Neural progenitor cell (in vitro differentiated cells): ENCODE measurements around the gene ICE1. TPM values are rescaled to one million over a fixed set of nuclear protein-coding genes. Genes with fewer than 3 reads are reported as not detected.

Source experiments
- DNase-seq: peaks from one replicate; pipeline ENCODE4 v3.0.0-alpha.2; 2016; ENCODE audit warnings: low spot score
- H2AFZ ChIP-seq: fragments of 200-600 bp; sonication (generic); replicated peaks from 2 replicates; pipeline ENCODE4 v1.6.1; 2016; ENCODE audit warnings: antibody characterized with exemption
- H3F3A ChIP-seq: fragments of 200-600 bp; sonication (generic); 2 replicates; pipeline ENCODE4 v1.6.1; 2016; ENCODE audit warnings: antibody characterized with exemption, low read depth
- H3K27ac ChIP-seq: fragments of 200-600 bp; sonication (generic); 2 replicates; pipeline ENCODE4 v1.5.1; 2016; ENCODE audit warnings: mild to moderate bottlenecking
- H3K27me3 ChIP-seq: fragments of 200-600 bp; sonication (generic); 2 replicates; pipeline ENCODE4 v1.6.1; 2016; ENCODE audit warnings: mild to moderate bottlenecking, moderate library complexity
- H3K36me3 ChIP-seq: fragments of 200-600 bp; sonication (generic); 2 replicates; pipeline ENCODE4 v1.5.1; 2016
- H3K4me1 ChIP-seq: fragments of 200-600 bp; sonication (generic); 2 replicates; pipeline ENCODE4 v1.6.1; 2016; ENCODE audit warnings: mixed run types
- H3K4me2 ChIP-seq: fragments of 200-600 bp; sonication (generic); 2 replicates; pipeline ENCODE4 v1.6.1; 2016
- H3K4me3 ChIP-seq: fragments of 200-600 bp; sonication (generic); 2 replicates; pipeline ENCODE4 v1.5.1; 2016
- H3K79me2 ChIP-seq: fragments of 200-600 bp; sonication (generic); 2 replicates; pipeline ENCODE4 v1.6.1; 2016; ENCODE audit warnings: low read depth
- H3K9ac ChIP-seq: fragments of 200-600 bp; sonication (generic); 2 replicates; pipeline ENCODE4 v1.6.1; 2016
- H3K9me3 ChIP-seq: fragments of 200-600 bp; sonication (generic); 2 replicates; pipeline ENCODE4 v1.5.1; 2016; ENCODE audit warnings: low read depth
- H4K20me1 ChIP-seq: fragments of 200-600 bp; sonication (generic); 2 replicates; pipeline ENCODE4 v1.6.1; 2016; ENCODE audit warnings: low read depth
- H3K27ac Mint-ChIP-seq: 3 replicates; pipeline ENCODE4 v1.8.0; 2021; ENCODE audit warnings: mixed read lengths
- H3K27me3 Mint-ChIP-seq: 2 replicates; pipeline ENCODE4 v1.8.0; 2022; ENCODE audit warnings: low read depth, mild to moderate bottlenecking, inconsistent platforms, moderate library complexity, mixed read lengths; ENCODE audit not compliant: insufficient read depth
- H3K36me3 Mint-ChIP-seq: 3 replicates; pipeline ENCODE4 v1.8.0; 2021; ENCODE audit warnings: mixed read lengths
- H3K4me1 Mint-ChIP-seq: 3 replicates; pipeline ENCODE4 v1.8.0; 2021; ENCODE audit warnings: mixed read lengths
- H3K4me3 Mint-ChIP-seq: 3 replicates; pipeline ENCODE4 v1.8.0; 2021; ENCODE audit warnings: mild to moderate bottlenecking, moderate library complexity, mixed read lengths
- H3K9me3 Mint-ChIP-seq: 3 replicates; pipeline ENCODE4 v1.8.0; 2020; ENCODE audit warnings: mixed read lengths
- EZH2 ChIP-seq: fragments of 200-600 bp; sonication (generic); IDR thresholded peaks from 2 replicates; pipeline ENCODE4 v1.6.1; 2017; ENCODE audit warnings: antibody characterized with exemption, mild to moderate bottlenecking, moderate library complexity
- EZH2phosphoT487 ChIP-seq: fragments of 200-600 bp; sonication (generic); IDR thresholded peaks from 2 replicates; pipeline ENCODE4 v1.6.1; 2017; ENCODE audit warnings: antibody characterized with exemption
- total RNA-seq: library from RNA; depleted of rRNA; stranded (reverse); fragments of >200 nt; gene quantifications from 2 replicates; pipeline ENCODE4 v1.2.3, GENCODE V29; 2015; ENCODE audit warnings: low replicate concordance
- TF ChIP-seq, protein P1 (sequence below): fragments of 200-600 bp; sonication (generic); IDR thresholded peaks from 2 replicates; pipeline ENCODE4 v1.5.1; 2017; ENCODE audit warnings: antibody characterized with exemption, mild to moderate bottlenecking

ICE1 gene, protein sequence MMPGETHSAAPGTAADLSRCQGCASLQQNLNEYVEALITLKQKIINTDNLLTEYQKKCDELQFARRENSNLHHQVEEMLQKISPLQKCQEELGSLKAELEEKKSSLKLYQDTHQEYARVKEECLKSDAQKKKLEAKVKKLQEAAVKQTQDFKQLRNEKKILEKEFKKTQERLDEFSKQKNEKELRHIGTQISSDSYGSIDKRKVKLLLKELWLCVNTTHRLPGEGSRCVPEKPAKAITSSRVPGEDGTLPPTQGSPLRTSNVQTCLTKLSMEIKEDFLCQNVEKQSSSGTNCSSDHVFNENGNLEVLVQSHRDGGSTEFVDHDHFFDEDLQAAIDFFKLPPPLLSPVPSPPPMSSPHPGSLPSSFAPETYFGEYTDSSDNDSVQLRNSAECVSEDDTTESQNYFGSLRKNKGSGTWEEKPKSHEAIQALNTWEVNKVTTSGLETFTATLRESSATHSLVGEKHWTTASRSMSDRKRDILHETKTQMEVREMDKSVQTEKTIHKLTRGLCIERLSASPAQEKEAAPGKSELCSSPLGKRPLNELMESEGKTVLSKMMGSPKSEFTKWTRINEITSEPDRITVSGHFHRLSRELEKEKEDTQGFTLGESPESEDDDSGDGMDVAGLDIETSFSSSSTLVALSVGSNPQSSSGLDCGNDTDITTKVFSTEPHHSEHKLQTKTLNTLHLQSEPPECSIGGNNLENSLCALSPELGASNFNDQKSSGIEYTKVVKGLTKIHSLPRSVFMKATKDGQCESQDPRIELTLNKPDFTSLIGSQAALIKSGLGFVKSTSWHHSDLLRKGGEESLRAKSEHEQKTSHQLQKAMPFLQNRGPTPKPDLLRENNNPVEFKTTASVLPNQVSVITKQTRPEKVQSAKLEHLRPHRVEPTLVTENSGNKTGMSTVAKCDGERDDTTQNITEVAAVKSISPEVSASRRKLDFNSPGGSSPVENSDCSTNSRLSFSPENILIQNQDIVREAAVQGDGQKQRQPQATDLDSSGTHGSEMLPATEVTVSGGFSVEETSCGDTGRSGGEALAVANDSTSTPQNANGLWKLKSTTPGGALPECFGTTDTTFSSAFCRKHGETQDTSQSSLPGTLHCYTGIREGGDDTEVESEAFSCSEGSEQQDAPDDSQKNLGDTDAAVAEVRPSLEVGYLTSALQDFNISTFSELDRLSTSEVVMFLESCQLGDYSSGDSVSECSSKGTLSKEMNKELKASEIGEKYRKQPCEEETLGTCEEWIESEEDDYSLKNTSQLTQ (N-terminal part only)
- total RNA-seq: 38.9 and 47.6 TPM in 2 replicates

DNA sequence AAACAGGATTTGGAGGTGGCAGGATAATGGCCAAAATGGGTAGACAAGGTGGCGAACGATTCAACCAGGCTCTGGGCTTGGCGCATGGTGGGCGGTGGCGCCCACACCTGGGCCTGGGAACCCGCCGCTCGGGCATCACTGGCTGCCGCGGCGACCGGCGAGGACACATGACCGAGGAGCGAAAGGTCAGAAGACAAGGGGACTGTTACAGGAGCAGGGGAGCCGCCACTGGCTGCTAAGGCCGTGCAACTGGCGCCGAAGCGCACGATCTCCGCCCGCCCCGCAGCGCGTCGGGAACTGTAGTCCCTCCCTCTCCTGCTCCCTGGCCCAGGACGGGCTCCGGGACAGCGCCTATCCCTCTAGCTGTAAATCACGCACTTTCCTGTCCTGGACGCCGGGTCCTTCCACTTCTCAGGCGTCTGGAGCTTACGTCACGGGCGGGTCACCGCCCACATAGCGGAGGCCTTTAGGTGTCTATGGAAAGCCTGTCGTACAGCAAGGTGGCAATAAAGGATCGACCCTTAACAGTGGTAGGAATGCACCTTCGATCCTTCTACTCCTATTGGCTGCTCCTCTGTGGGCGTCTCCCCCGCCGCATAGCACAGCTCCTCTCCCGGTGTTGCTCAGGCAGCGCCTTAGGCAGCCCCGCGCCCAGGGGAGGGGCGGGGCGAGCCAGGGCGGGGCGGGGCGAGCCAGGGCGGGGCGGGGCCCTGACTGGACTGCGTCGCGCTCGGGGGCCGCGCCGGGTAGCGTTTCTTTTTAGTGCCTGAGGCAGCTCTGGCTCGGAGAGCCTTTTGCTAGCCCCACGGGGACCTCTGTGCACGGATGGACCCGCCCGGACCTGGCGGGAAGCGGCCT is at the start of gene ICE1:
Gene ICE1, plus strand, starts transcription at position 717 of the 858 bp plus-strand sequence. CDS start 239 bp downstream, outside the sequence.
- H3K4me1 Mint-ChIP-seq: peaks cover 21% of the 10 kb centered on the region
- peak within 1 kb of the TSS; percentile 89 for H3K4me3 Mint-ChIP-seq

DNA sequence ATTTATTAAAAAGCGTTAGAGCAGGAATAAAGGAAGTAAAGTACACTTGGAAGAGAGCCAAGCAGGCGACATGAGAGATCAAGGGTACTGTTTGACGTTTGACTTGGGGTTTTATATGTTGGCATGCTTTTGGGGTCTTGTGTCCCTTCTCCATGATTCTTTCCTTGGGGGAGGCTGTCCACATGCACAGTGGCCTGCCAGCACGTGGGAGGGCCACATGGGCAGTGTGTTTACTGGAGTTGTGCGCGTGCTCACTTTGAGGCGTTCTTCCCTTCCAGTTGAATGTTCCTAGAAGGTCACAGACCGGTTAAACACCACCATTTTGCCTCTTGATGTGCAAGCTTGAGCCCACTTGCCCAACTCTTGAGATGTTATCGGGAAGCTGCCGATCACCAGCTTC is 49.5 kb upstream of the ICE1 start:
- H2AFZ ChIP-seq: no peak overlapping the region
- peaks cover 17% of the 10 kb centered on the region for H3K9me3 Mint-ChIP-seq
- H3K27me3 ChIP-seq: no peaks in the 10 kb centered on the region
- H3K4me3 ChIP-seq: no peak overlapping the region
- TF ChIP-seq EZH2: no peak
- TF ChIP-seq, protein P1, sequence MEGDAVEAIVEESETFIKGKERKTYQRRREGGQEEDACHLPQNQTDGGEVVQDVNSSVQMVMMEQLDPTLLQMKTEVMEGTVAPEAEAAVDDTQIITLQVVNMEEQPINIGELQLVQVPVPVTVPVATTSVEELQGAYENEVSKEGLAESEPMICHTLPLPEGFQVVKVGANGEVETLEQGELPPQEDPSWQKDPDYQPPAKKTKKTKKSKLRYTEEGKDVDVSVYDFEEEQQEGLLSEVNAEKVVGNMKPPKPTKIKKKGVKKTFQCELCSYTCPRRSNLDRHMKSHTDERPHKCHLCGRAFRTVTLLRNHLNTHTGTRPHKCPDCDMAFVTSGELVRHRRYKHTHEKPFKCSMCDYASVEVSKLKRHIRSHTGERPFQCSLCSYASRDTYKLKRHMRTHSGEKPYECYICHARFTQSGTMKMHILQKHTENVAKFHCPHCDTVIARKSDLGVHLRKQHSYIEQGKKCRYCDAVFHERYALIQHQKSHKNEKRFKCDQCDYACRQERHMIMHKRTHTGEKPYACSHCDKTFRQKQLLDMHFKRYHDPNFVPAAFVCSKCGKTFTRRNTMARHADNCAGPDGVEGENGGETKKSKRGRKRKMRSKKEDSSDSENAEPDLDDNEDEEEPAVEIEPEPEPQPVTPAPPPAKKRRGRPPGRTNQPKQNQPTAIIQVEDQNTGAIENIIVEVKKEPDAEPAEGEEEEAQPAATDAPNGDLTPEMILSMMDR: no peak
- TF ChIP-seq EZH2phosphoT487: no peak
- H3F3A ChIP-seq: peaks cover 6% of the 10 kb centered on the region
- H3K4me3 Mint-ChIP-seq: no peak overlapping the region
- H3K27ac Mint-ChIP-seq: no peak overlapping the region
- H3K36me3 ChIP-seq: no peaks in the 10 kb centered on the region
- no peaks in the 10 kb centered on the region for H3K9me3 ChIP-seq
- no peaks in the 10 kb centered on the region for H3K79me2 ChIP-seq
- no peak overlapping the region for H3K9ac ChIP-seq
- no peak overlapping the region for H3K4me2 ChIP-seq
- H3K36me3 Mint-ChIP-seq: no peaks in the 10 kb centered on the region
- H4K20me1 ChIP-seq: no peaks in the 10 kb centered on the region
- no peak for DNase-seq
- peaks cover 22% of the 10 kb centered on the region for H3K4me1 ChIP-seq
- peaks cover 18% of the 10 kb centered on the region for H3K4me1 Mint-ChIP-seq
- H3K27ac ChIP-seq: no peak overlapping the region
- H3K27me3 Mint-ChIP-seq: peaks cover 5% of the 10 kb centered on the region

More for the DNA sequence above, at the start of gene ICE1:
- Histone ChIP-seq H3K9ac (peak within 1 kb of the TSS; percentile 82), H3K4me3 (peak within 1 kb of the TSS; percentile 86), H3F3A (peaks cover 10% of the 10 kb centered on the region), H3K79me2 (peaks cover 47% of the 10 kb centered on the region), H3K36me3 (no peaks in the 10 kb centered on the region), H3K9me3 (no peaks in the 10 kb centered on the region), H3K27me3 (no peaks in the 10 kb centered on the region), H3K4me2 (peak within 1 kb of the TSS; percentile 85), H4K20me1 (peaks cover 40% of the 10 kb centered on the region), H3K4me1 (peaks cover 19% of the 10 kb centered on the region), H3K27ac (peak within 1 kb of the TSS; percentile 98), H2AFZ (peak within 1 kb of the TSS; percentile 82)
- DNase-seq: peak; percentile 98
- Mint-ChIP-seq H3K27ac (peak within 1 kb of the TSS; percentile 83), H3K27me3 (peaks cover 4% of the 10 kb centered on the region), H3K36me3 (no peaks in the 10 kb centered on the region), H3K9me3 (no peaks in the 10 kb centered on the region)
- TF ChIP-seq EZH2 (no peak), EZH2phosphoT487 (no peak)
- TF ChIP-seq, protein P1: no peak
